Measurements from ENCODE around the gene SLC23A2.
"Not testable (repeated sequence)": the region's sequence is repeated elsewhere in the genome, so short reads cannot be mapped to it uniquely, and the experiment has no call there.

Gene SLC23A2

GRCh38 chr20:4924032-4924431 is 77.3 kb downstream of the SLC23A2 start:
- TF ChIP-seq TOX (CRISPR knock-in tag; IDR thresholded peaks at IDR 0.05; ENCODE audit: borderline replicate concordance) (no peak), ZNF70 (CRISPR knock-in tag; IDR thresholded peaks at IDR 0.05) (no peak), GLIS3 (CRISPR knock-in tag; IDR thresholded peaks at IDR 0.05) (no peak), ZFP3 (CRISPR knock-in tag; IDR thresholded peaks at IDR 0.05) (no peak), CREB5 (CRISPR knock-in tag; IDR thresholded peaks at IDR 0.05; ENCODE audit: low read depth) (no peak), ZNF565 (CRISPR knock-in tag; conservative IDR thresholded peaks at IDR 0.05; ENCODE audit: low read depth) (no peak), TSHZ2 (CRISPR knock-in tag; IDR thresholded peaks at IDR 0.05) (no peak), ESRRG (CRISPR knock-in tag; IDR thresholded peaks at IDR 0.05) (no peak), ARNTL (CRISPR knock-in tag; IDR thresholded peaks at IDR 0.05; ENCODE audit: borderline replicate concordance, low read depth) (no peak), CSDC2 (CRISPR knock-in tag; IDR thresholded peaks at IDR 0.05) (no peak), ZC3H10 (CRISPR knock-in tag; IDR thresholded peaks at IDR 0.05) (no peak), SNAI2 (CRISPR knock-in tag; IDR thresholded peaks at IDR 0.05) (no peak), RARB (CRISPR knock-in tag; IDR thresholded peaks at IDR 0.05) (no peak)
- ATAC-seq: no peak

- no peak for TF ChIP-seq ESRRG (CRISPR knock-in tag; IDR thresholded peaks at IDR 0.05)
- TF ChIP-seq CREB5 (CRISPR knock-in tag; IDR thresholded peaks at IDR 0.05; ENCODE audit: low read depth): no peak
- no peak for TF ChIP-seq ZNF565 (CRISPR knock-in tag; conservative IDR thresholded peaks at IDR 0.05; ENCODE audit: low read depth)
- no peak for TF ChIP-seq SNAI2 (CRISPR knock-in tag; IDR thresholded peaks at IDR 0.05)
- TF ChIP-seq CSDC2 (CRISPR knock-in tag; IDR thresholded peaks at IDR 0.05): no peak
- TF ChIP-seq POU6F1 (CRISPR knock-in tag; IDR thresholded peaks at IDR 0.05; ENCODE audit: borderline replicate concordance, low read depth): no peak
- no peak for TF ChIP-seq ZFP30 (CRISPR knock-in tag; IDR thresholded peaks at IDR 0.05)
- TF ChIP-seq CSRNP3 (CRISPR knock-in tag; IDR thresholded peaks at IDR 0.05): no peak
- TF ChIP-seq BACH2 (CRISPR knock-in tag; IDR thresholded peaks at IDR 0.05; ENCODE audit: borderline replicate concordance): no peak
- TF ChIP-seq ZC3H10 (CRISPR knock-in tag; IDR thresholded peaks at IDR 0.05): no peak
- TF ChIP-seq ARNTL (CRISPR knock-in tag; IDR thresholded peaks at IDR 0.05; ENCODE audit: borderline replicate concordance, low read depth): no peak
- no peak for TF ChIP-seq TSHZ2 (CRISPR knock-in tag; IDR thresholded peaks at IDR 0.05)
- no peak for ATAC-seq
These were observed 79.1 kb downstream of the SLC23A2 start for GRCh38 chr20:4922186-4922585.

- not testable (repeated sequence) for ATAC-seq
These were observed 80.0 kb downstream of the SLC23A2 start for GRCh38 chr20:4921271-4921670.

All from SK-N-SH treated with all-trans-retinoic acid at 6 μM for 48 hours (cell line).